GM12874 (cell line): Measurements from ENCODE around the gene TMED10.

Experiments used
- CTCF ChIP-seq: IDR thresholded peaks from 2 replicates; pipeline ENCODE4 v1.5.1; 2011; ENCODE audit warnings: low read depth, mild to moderate bottlenecking, control low read depth, low read length, moderate library complexity; ENCODE audit not compliant: insufficient read depth

The TMED10 gene

GRCh38 chr14:75170772-75171171, 5.6 kb downstream of the TMED10 start:
- no peak for TF ChIP-seq CTCF

GRCh38 chr14:75168586-75169335, 7.7 kb downstream of the TMED10 start:
- TF ChIP-seq CTCF, result no peak

GRCh38 chr14:75167325-75167724, 9.1 kb downstream of the TMED10 start:
- no peak for TF ChIP-seq CTCF

GRCh38 chr14:75165586-75166391, 10.6 kb downstream of the TMED10 start:
- TF ChIP-seq CTCF, result no peak

- no peak for TF ChIP-seq CTCF
These were observed 11.6 kb downstream of the TMED10 start for GRCh38 chr14:75164809-75165208.

GRCh38 chr14:75163677-75164076, 12.7 kb downstream of the TMED10 start:
- TF ChIP-seq CTCF, result no peak

- no peak for TF ChIP-seq CTCF
These were observed 13.8 kb downstream of the TMED10 start for GRCh38 chr14:75162631-75163030.
